H1 (cell line): ENCODE measurements around the gene SUCLG2. TPM values are rescaled to one million over a fixed set of nuclear protein-coding genes. Genes with fewer than 3 reads are reported as not detected.

ENCODE experiments used
- BACH1 ChIP-seq: IDR thresholded peaks from 2 replicates; pipeline ENCODE4 v1.6.1; 2012; ENCODE audit warnings: low read length, improper control_type of control experiment
- EP300 ChIP-seq, 2 experiments: IDR thresholded peaks; 1 replicate in 1 of 2; 2 replicates in 1 of 2; pipeline ENCODE4 v1.6.1; 2011 to 2012; ENCODE audit warnings: low read depth in 2 of 2, low read length in 2 of 2, mild to moderate bottlenecking in 2 of 2, borderline replicate concordance in 1 of 2, inconsistent platforms in 1 of 2, moderate library complexity in 1 of 2
- EZH2 ChIP-seq: fragments of 200-600 bp; sonication (generic); IDR thresholded peaks from 2 replicates; pipeline ENCODE4 v1.7.1; 2012; ENCODE audit warnings: low read depth, mild to moderate bottlenecking, moderate library complexity, low read length, inconsistent platforms; ENCODE audit not compliant: severe bottlenecking
- FOSL1 ChIP-seq: IDR thresholded peaks from 2 replicates; pipeline ENCODE4 v1.6.1; 2011; ENCODE audit warnings: mild to moderate bottlenecking, low read depth, low read length, moderate library complexity; ENCODE audit not compliant: insufficient read depth
- GABPA ChIP-seq: IDR thresholded peaks from 2 replicates; pipeline ENCODE4 v1.6.1; 2011; ENCODE audit warnings: mild to moderate bottlenecking, low read length, moderate library complexity, borderline replicate concordance; ENCODE audit not compliant: insufficient read depth
- JUN ChIP-seq: IDR thresholded peaks from 2 replicates; pipeline ENCODE4 v1.6.1; 2011; ENCODE audit warnings: low read depth, mild to moderate bottlenecking, improper control_type of control experiment, low read length
- KDM4A ChIP-seq: IDR thresholded peaks from one replicate; pipeline ENCODE4 v1.7.1; 2012; ENCODE audit warnings: low read depth, mild to moderate bottlenecking, moderate library complexity, low read length, inconsistent platforms; ENCODE audit not compliant: severe bottlenecking
- PHF8 ChIP-seq: fragments of 200-600 bp; sonication (generic); conservative IDR thresholded peaks from 2 replicates; pipeline ENCODE4 v1.7.1; 2012; ENCODE audit warnings: low read depth, mild to moderate bottlenecking, inconsistent platforms, low read length, moderate library complexity
- POLR2AphosphoS5 ChIP-seq: IDR thresholded peaks from 2 replicates; pipeline ENCODE4 v1.6.1; 2011; ENCODE audit warnings: low read depth, low read length
- polyA plus RNA-seq, 7 experiments: library from polyadenylated mRNA; depleted of rRNA in 3 of 7; stranded (reverse) in 5 of 7; unstranded in 2 of 7; fragments of >200 nt in 5 of 7; fragments of 200-250 nt in 2 of 7; gene quantifications; 1 replicate in 5 of 7; 2 replicates in 1 of 7; 4 replicates in 1 of 7; pipeline versions ENCODE4 v1.2.1 to v1.2.3, GENCODE V29; 2011 to 2013; ENCODE audit warnings: missing spikeins in 2 of 7, mixed read lengths in 2 of 7
- total RNA-seq: library from RNA; stranded (reverse); fragmentation: NEBNext Ultra II Directional; extraction: Animal tissue kit (Norgen Biotek cat#: 25700); gene quantifications from 2 replicates; pipeline ENCODE4 v1.2.1, GENCODE V29; 2021
- TF ChIP-seq, protein P1 (sequence below): fragments of 300-600 bp; sonication (generic); IDR thresholded peaks from 2 replicates; pipeline ENCODE4 v1.7.1; 2012; ENCODE audit warnings: low read length, moderate library complexity, mild to moderate bottlenecking, inconsistent platforms; ENCODE audit not compliant: insufficient replicate concordance
- TF ChIP-seq, protein P2 (sequence below): IDR thresholded peaks from 2 replicates; pipeline ENCODE4 v1.6.1; 2011; ENCODE audit warnings: low read depth, mild to moderate bottlenecking, low read length; ENCODE audit not compliant: insufficient read depth

SUCLG2 gene
- total and polyA plus RNA-seq, 2 of the 8 experiments (the other 6 are each of a cell fraction or from before 2014, with no cell fraction given): 12.9 to 46.2 TPM

- TF ChIP-seq, protein P1, sequence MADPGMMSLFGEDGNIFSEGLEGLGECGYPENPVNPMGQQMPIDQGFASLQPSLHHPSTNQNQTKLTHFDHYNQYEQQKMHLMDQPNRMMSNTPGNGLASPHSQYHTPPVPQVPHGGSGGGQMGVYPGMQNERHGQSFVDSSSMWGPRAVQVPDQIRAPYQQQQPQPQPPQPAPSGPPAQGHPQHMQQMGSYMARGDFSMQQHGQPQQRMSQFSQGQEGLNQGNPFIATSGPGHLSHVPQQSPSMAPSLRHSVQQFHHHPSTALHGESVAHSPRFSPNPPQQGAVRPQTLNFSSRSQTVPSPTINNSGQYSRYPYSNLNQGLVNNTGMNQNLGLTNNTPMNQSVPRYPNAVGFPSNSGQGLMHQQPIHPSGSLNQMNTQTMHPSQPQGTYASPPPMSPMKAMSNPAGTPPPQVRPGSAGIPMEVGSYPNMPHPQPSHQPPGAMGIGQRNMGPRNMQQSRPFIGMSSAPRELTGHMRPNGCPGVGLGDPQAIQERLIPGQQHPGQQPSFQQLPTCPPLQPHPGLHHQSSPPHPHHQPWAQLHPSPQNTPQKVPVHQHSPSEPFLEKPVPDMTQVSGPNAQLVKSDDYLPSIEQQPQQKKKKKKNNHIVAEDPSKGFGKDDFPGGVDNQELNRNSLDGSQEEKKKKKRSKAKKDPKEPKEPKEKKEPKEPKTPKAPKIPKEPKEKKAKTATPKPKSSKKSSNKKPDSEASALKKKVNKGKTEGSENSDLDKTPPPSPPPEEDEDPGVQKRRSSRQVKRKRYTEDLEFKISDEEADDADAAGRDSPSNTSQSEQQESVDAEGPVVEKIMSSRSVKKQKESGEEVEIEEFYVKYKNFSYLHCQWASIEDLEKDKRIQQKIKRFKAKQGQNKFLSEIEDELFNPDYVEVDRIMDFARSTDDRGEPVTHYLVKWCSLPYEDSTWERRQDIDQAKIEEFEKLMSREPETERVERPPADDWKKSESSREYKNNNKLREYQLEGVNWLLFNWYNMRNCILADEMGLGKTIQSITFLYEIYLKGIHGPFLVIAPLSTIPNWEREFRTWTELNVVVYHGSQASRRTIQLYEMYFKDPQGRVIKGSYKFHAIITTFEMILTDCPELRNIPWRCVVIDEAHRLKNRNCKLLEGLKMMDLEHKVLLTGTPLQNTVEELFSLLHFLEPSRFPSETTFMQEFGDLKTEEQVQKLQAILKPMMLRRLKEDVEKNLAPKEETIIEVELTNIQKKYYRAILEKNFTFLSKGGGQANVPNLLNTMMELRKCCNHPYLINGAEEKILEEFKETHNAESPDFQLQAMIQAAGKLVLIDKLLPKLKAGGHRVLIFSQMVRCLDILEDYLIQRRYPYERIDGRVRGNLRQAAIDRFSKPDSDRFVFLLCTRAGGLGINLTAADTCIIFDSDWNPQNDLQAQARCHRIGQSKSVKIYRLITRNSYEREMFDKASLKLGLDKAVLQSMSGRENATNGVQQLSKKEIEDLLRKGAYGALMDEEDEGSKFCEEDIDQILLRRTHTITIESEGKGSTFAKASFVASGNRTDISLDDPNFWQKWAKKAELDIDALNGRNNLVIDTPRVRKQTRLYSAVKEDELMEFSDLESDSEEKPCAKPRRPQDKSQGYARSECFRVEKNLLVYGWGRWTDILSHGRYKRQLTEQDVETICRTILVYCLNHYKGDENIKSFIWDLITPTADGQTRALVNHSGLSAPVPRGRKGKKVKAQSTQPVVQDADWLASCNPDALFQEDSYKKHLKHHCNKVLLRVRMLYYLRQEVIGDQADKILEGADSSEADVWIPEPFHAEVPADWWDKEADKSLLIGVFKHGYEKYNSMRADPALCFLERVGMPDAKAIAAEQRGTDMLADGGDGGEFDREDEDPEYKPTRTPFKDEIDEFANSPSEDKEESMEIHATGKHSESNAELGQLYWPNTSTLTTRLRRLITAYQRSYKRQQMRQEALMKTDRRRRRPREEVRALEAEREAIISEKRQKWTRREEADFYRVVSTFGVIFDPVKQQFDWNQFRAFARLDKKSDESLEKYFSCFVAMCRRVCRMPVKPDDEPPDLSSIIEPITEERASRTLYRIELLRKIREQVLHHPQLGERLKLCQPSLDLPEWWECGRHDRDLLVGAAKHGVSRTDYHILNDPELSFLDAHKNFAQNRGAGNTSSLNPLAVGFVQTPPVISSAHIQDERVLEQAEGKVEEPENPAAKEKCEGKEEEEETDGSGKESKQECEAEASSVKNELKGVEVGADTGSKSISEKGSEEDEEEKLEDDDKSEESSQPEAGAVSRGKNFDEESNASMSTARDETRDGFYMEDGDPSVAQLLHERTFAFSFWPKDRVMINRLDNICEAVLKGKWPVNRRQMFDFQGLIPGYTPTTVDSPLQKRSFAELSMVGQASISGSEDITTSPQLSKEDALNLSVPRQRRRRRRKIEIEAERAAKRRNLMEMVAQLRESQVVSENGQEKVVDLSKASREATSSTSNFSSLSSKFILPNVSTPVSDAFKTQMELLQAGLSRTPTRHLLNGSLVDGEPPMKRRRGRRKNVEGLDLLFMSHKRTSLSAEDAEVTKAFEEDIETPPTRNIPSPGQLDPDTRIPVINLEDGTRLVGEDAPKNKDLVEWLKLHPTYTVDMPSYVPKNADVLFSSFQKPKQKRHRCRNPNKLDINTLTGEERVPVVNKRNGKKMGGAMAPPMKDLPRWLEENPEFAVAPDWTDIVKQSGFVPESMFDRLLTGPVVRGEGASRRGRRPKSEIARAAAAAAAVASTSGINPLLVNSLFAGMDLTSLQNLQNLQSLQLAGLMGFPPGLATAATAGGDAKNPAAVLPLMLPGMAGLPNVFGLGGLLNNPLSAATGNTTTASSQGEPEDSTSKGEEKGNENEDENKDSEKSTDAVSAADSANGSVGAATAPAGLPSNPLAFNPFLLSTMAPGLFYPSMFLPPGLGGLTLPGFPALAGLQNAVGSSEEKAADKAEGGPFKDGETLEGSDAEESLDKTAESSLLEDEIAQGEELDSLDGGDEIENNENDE: no peak
- no peak for TF ChIP-seq KDM4A
- TF ChIP-seq JUN: no peak
- TF ChIP-seq FOSL1: no peak
- no peak for TF ChIP-seq EP300 (IDR thresholded peaks at IDR 0.05; ENCODE audit: borderline replicate concordance in 1 of 2, low read depth in 2 of 2, low read length in 2 of 2)
- no peak for TF ChIP-seq POLR2AphosphoS5
- TF ChIP-seq, protein P2, sequence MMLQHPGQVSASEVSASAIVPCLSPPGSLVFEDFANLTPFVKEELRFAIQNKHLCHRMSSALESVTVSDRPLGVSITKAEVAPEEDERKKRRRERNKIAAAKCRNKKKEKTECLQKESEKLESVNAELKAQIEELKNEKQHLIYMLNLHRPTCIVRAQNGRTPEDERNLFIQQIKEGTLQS: no peak
- no peak for TF ChIP-seq BACH1
- TF ChIP-seq EZH2: no peak
- TF ChIP-seq PHF8: no peak
- no peak for TF ChIP-seq GABPA
Measured at GRCh38 chr3:67699882-67700281, 45.5 kb upstream of the SUCLG2 start (continued).
